SK-MEL-5 (cell line): ENCODE data around the gene KIZ. TPM values are rescaled to one million over a fixed set of nuclear protein-coding genes. Genes with fewer than 3 reads are reported as not detected.
"Not testable (repeated sequence)": the region's sequence is repeated elsewhere in the genome, so short reads cannot be mapped to it uniquely, and the experiment has no call there.

Experiments used
- DNase-seq: peaks from one replicate; pipeline ENCODE4 v3.0.0-alpha.2; 2016; ENCODE audit warnings: low read depth, low spot score
- in situ Hi-C: cut with HindIII; loops from 2 replicates; pipeline ENCODE4 v1.10.0; 2016; ENCODE audit warnings: low sequenced_read_pairs, high pct_unique_total_duplicates, low pct_unique_long_range_greater_than_20kb
- total RNA-seq: library from RNA; depleted of rRNA; stranded (reverse); fragments of >200 nt; shearing (Covaris generic); gene quantifications from 2 replicates; pipeline ENCODE4 v1.2.3, GENCODE V29; 2014

Gene KIZ
- total RNA-seq, 1 experiment from 2014 or later, result 18.9 TPM

GRCh38 chr20:21156266-21156665 is 30.4 kb downstream of the KIZ start:
- no peak for DNase-seq
- in situ Hi-C loops, result no loop called here

GRCh38 chr20:21157006-21157405 is 31.1 kb downstream of the KIZ start:
- DNase-seq, result no peak
- in situ Hi-C loops, result no loop called here

DNA sequence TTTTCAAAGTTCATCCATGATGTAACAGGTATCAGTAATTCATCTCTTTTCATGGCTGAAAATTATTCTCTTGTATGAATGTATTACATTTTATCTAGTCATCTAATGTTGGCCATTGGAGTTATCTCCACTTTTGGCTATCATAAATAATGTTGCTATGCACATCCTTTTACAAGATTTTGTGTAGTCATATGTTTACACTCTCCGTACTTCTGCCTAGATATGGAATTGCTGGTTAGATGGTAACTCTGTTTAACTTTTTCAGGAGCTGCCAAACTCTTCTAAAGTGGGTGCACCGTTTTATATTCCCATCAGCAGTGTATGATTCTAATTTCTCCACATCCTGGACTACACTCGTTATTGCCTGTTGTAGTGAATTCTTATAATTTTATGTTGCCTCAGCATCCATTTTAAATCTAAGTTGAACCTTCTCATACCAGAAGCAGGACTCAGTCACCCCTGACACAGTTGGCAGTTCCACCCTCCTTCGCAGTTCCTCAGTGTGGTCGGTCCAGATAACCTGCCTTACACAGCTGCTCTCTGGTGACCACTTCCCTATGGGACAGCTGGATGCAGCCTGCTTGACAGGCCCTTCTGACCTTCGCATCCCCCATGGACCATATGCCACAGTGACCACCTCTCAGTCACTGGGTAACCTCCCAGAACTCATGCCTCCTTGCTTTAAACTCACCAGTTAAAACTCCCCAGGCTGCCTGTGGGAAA is 33.9 kb downstream of the KIZ start:
- in situ Hi-C loops, result no loop called here
- DNase-seq, result no peak

GRCh38 chr20:21161926-21162325 is 36.0 kb downstream of the KIZ start:
- in situ Hi-C loops, result no loop called here
- no peak for DNase-seq

DNA sequence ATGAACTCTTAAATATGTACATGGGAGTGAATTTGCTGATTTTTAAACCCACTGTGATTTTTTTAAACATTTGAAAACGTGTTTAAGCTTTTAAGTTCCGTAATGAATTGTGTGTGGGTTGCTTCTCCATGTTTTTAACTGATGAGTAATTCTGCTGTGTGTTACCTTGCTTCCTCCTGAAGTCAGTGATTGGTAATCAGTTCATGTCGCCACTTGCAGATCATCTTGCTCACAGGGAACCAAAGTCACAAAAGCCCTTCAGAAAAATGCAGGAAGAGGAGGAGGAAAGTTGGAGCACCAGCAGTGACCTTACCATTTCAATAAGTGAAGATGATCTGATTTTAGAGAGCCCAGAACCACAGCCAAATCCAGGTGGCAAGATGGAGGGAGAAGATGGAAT is 36.7 kb downstream of the KIZ start:
- no peak for DNase-seq
- in situ Hi-C loops, result no loop called here

GRCh38 chr20:21166801-21167200 is 40.9 kb downstream of the KIZ start:
- in situ Hi-C loops, result no loop called here
- DNase-seq, result no peak

DNA sequence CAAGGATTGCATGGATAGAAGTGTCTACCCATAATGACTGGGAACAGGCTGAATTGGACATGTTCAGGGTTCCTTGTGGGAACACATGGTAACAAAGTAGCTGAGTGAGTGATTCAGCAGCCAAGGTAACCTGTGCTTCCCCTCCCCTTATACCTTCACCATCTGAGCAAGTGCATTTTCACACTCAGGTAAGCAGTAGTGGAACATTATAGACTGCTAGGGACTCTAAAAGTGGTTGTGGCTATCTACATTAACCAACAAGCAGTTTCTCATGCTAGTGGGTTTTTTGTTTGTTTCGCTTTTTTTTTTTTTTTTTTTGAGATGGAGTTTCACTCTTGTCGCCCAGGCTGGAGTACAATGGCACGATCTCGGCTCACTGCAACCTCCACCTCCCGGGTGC is 41.4 kb downstream of the KIZ start:
- no peak for DNase-seq
- in situ Hi-C loops, result no loop called here

GRCh38 chr20:21168061-21168460 is 42.2 kb downstream of the KIZ start:
- in situ Hi-C loops, result not testable (repeated sequence)

DNA sequence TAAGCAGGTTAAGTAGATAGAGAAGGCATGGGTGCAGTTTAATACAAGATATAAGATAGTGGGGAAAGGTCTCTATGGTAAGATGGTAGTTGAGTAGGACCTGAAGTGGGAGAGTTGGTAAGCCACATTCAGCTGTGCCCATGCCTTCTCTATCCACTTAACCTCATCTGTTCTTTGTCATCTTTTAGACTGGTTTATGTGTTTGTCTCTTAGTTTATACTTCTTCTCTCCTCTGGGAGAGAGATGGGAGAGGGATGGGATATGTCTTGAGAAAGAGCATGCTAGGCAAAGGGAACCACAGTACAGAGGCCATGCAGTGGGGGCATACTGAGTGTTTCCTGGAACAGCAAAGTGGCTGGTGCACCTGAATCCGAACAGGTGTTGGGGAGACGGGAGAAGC is 46.7 kb downstream of the KIZ start:
- DNase-seq, result no peak
- in situ Hi-C loops, result no loop called here

More at GRCh38 chr20:21168061-21168460, 42.2 kb downstream of the KIZ start:
- not testable (repeated sequence) for DNase-seq

GRCh38 chr20:21173485-21173884 is 47.6 kb downstream of the KIZ start:
- DNase-seq, result no peak

GRCh38 chr20:21174516-21175239 is 48.8 kb downstream of the KIZ start:
- DNase-seq, result peak; percentile 11
- in situ Hi-C loops, result no loop called here

More at GRCh38 chr20:21173485-21173884, 47.6 kb downstream of the KIZ start:
- in situ Hi-C loops, result no loop called here

- DNase-seq, result no peak
- in situ Hi-C loops, result no loop called here
Observed at GRCh38 chr20:21175433-21175832, 49.6 kb downstream of the KIZ start.

DNA sequence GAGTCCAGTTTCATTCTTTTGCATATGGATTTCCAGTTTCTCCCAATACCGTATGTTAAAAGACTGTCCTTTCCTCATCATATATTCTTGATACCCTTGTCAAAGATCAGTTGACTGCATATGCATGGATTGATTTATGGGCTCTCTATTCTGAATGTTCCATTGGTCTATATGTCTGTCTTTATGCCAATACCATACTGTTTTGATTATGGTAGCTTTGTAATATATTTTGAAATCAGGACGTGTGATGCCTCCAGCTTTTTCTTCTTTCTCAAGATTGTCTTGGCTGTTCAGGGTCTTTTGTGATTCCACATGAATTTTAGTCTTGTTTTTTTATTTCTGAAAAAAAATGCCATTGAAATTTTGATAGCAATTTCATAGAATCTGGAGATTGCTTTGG is 51.9 kb downstream of the KIZ start:
- in situ Hi-C loops, result no loop called here
- no peak for DNase-seq

DNA sequence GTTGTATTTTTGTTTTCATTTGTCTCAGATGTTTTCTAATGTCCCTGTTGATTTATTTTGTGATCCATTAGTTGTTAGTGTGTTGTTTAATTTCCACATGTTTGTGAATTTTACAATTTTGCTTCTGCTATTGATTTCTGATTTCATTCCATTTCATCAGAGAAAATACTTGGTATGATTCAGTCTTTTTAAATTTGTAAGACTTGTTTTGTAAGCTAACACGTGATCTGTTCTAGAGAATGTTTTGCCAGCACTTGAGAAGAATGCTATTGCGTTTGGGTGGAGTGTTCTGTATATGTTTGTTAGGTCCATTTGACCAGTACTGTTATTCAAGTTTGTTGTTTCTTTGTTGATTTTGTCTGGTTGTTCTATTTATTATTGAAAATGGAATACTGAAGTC is 53.9 kb downstream of the KIZ start:
- no peak for DNase-seq
- in situ Hi-C loops, result no loop called here

- in situ Hi-C loops, result no loop called here
- DNase-seq, result no peak
Observed at GRCh38 chr20:21180248-21180647, 54.4 kb downstream of the KIZ start.

DNA sequence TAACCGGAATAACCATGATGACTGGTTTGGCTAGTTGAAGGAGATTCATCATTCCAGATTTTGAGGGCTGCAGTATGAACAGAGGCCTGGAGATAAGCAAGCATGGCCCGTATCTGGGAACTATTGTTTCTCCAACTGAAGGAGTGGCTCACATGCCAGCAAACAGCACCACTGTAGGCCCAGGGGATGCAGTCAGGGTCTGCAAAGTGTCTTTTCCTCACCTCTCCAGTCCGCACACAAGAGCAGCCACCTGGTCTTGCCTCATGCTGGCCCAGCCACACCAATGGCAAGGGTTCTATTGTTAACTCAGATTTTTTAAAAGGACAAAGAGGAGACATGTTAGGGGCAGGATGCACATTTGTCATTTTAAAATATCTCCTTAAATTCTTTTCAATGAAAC is 55.1 kb downstream of the KIZ start:
- DNase-seq, result no peak
- in situ Hi-C loops, result no loop called here

DNA sequence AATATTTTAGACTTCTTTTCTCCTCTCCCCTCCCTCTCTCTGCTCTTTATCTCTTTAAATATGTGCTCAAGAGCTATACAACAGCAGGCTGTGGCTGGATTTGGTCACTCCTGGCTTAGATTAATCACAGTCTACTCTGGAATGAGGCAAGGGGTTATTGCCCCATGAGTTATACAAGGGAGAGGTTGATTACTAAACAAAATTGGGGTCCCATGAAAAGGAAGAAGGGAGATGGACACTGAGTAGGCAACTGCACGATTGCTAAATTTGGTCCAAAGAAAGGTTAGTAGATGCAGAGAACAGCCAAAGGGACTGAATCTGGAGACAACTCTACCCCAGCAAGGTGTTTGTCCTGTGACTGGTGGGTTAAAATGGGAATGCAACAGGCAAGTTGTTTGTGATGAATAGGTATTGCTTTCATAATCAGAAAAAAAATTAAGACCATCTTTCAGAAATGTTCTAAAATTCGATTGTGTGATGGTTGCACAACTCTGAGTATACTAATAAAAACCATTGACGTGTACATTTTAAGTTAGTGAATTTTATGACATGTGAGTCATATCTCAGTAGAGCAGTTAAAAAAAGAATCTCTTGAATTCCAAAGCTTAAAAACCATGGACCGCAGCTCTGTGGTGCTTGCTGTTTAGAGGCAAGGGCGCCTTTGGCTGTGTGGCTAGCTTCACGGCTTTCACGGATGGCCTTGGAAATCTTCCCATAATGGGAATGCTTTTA is 57.1 kb downstream of the KIZ start:
- in situ Hi-C loops, result no loop called here
- DNase-seq, result peak; percentile 70

GRCh38 chr20:21183722-21184121 is 57.8 kb downstream of the KIZ start:
- in situ Hi-C loops, result no loop called here
- peak; percentile 39 for DNase-seq
